HG03159 (cell line): ENCODE results near the gene NAALADL1.

Experiments used
- ATAC-seq: cut with Tn5 transposase; IDR thresholded peaks from one replicate; pipeline ENCODE4 v1.9.1; 2021; ENCODE audit warnings: mild to moderate bottlenecking, moderate library complexity; ENCODE audit not compliant: unreplicated experiment

The NAALADL1 gene, protein sequence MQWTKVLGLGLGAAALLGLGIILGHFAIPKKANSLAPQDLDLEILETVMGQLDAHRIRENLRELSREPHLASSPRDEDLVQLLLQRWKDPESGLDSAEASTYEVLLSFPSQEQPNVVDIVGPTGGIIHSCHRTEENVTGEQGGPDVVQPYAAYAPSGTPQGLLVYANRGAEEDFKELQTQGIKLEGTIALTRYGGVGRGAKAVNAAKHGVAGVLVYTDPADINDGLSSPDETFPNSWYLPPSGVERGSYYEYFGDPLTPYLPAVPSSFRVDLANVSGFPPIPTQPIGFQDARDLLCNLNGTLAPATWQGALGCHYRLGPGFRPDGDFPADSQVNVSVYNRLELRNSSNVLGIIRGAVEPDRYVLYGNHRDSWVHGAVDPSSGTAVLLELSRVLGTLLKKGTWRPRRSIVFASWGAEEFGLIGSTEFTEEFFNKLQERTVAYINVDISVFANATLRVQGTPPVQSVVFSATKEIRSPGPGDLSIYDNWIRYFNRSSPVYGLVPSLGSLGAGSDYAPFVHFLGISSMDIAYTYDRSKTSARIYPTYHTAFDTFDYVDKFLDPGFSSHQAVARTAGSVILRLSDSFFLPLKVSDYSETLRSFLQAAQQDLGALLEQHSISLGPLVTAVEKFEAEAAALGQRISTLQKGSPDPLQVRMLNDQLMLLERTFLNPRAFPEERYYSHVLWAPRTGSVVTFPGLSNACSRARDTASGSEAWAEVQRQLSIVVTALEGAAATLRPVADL

DNA sequence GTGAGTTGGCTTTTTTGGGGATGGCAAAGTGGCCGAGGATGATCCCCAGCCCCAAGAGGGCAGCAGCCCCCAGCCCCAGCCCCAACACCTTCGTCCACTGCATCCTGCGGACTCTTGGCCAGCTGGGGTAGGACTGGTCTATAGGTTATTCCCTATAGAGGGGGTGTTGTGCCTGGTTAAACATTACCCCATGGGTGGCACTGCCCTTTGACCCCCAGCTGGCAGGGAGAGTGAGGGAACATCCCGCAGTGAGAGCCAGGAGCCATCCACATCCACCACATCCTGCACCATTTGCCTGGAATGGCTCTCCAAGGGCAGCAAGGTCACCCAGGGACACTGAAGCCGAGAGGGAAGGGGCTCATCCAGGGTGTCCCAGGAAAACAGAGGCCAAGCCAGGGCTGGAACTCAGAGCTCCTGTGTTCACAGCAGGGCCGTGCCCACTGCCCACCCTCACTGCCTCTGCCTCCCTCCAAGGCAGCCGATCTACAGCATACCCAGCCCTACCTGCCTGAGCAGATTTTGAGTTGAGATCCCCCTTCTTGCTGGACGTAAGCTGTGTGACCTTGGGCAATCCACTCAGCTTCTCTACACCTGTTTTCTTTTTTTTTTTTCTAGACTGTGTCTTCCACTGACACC is at the start of gene NAALADL1:
Gene NAALADL1, minus strand, starts transcription at position 135 of the 636 bp plus-strand sequence. Its CDS starts 32 bp downstream, at position 103.
- ATAC-seq = no peak

- no peak for ATAC-seq
Observed at GRCh38 chr11:65107751-65108468, 49.6 kb upstream of the NAALADL1 start.

DNA sequence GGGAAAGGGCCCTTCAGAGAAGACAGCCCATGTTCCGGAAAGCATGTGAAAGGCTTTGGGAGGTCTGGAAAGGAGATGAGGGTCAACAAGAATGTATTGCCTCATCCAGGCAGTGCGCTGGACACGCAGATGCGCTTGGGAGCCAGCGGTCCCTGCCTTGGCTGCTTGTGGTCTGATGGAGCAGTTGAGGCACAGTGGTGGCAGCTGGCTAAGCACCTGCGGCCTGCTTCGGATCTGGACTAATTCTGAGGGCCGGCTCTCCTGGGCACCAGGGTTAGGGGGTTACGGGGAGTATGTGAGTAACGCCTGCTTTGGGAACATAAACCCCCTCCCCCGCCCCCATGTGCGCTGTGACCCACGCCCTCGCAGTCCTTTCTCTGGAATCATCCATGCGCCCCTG is 48.7 kb upstream of the NAALADL1 start:
- no peak for ATAC-seq

DNA sequence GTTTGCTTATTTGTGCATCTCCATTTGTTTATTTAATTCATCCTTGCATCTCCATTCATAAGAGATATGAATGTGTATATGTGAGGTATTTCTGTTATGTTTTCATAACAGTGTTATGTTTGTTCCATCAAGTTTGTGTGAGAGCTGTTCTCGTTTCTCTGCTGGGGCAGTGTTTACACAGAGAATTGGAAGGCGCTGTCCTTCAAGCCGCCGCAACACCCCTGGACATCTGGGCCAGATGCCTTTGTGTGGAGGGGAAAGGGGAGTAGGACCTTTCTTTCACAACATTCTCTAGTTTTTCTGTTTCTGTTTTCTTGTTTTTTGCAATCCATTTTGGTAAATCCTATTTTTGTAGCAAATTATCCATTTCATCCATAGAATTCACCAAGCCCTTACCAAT is 46.3 kb upstream of the NAALADL1 start:
- ATAC-seq = no peak

GRCh38 chr11:65103476-65103875 is 45.1 kb upstream of the NAALADL1 start:
- no peak for ATAC-seq

DNA sequence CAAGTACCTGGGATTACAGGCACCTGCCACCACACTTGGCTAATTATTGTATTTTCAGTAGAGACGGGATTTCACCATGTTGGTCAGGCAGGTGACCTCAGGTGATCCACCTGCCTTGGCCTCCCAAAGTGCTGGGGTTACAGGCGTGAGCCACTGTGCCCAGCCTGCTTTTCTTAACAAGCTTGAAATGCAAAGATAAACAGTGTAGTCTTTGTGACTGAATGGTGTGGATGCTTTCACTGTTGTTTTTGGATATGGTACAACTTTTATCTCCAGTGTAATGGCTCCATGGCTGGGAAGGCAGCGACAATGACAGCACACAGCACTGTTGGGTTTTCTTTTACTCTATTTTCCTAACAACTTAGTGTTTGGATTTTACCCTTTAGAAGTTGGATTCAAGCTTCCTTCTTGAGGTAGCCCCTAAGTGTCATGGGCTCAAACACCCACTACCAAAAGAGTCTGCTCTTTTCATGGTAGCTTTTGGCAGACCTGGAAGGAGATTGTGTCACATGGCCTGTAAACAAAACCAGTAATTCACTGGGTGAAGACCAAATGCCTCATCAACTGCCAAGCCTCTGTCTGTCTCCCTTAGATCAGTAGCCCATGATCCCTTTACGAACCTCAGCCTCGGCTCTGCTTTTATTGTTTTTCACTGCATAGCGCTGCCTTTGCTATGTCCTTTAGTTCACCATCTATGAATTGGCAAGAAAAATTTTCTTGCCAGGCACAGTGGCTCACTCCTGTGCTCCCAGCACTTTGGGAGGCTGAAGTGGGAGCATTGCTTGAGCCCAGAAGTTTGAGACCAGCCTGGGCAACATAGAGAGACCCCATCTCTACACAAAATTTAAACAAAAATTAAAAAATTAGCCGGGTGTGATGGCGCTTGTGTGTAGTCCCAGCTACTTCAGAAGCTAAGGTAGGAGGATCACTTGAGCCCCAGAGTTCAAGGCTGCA is 44.1 kb upstream of the NAALADL1 start:
- ATAC-seq = no peak

DNA sequence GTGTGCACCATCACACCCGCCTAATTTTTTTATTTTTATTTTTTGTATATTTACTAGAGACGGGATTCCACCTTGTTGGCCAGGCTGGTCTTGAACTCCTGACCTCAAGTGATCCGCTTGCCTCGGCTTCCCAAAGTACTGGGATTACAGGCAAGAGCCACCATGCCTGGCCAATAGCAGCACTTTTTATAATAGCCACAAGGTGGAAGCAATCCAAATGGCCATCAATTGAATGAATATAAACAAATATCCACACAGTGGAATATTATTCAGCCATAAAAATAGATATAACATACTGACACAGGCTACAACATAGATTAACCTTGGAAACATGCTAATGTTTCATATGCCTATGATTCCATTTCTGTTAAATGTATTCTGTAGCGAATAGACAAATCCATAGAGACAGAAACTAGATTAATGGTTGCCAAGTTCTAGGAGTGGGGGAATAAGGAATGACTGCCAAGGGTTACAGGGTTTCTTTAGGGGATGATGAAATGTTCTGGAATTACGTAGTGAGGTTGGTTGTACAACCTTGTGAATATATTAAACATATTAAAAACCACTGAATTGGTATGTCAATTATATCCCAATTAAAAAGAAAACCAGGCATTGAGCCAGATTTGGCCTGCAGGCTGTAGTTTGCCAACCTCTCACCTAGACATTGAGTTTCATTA is 42.5 kb upstream of the NAALADL1 start:
- ATAC-seq = no peak

GRCh38 chr11:65096926-65097325 is 38.6 kb upstream of the NAALADL1 start:
- ATAC-seq = no peak

DNA sequence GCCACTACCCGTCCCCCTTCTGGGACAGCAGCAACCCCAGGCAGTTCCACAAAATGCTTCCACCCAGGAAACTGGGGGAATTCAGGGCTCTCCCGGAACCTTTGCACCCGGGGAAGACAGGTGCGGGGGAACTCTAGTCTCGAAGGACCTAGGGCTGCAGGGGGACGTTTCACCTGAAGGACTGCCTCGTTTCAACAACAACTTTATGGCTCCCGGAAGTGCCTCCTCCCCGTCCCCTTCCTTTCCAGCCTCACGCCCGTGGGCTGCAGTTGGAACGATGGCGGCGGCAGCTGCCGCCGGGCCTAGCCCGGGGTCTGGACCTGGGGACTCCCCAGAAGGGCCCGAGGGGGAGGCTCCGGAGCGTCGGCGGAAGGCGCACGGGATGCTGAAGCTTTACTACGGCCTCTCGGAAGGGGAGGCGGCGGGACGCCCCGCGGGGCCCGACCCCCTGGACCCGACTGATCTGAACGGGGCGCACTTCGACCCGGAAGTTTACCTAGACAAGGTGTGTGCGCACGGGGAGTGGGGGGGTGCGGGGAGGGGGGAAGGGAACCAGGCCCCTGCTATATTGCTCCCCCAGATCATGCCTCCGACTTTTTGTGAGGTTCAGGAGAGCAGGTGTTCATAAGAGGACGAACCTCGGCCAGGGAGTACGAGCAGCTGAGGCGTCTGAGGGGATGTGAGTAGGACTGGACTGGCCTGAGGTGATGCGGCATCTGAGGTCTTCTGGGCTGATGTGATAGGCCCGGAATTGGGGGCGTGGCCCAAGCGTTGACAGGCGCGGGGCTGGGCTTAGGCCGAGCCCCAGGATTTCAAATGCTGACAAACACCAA is 37.8 kb upstream of the NAALADL1 start, which contains the start of gene VPS51:
Gene VPS51, plus strand, starts transcription at position 241 of the 833 bp plus-strand sequence. Its CDS starts 37 bp downstream, at position 278.
- ATAC-seq = peak; percentile 88

GRCh38 chr11:65095427-65095826 is 37.1 kb upstream of the NAALADL1 start:
- ATAC-seq = no peak

DNA sequence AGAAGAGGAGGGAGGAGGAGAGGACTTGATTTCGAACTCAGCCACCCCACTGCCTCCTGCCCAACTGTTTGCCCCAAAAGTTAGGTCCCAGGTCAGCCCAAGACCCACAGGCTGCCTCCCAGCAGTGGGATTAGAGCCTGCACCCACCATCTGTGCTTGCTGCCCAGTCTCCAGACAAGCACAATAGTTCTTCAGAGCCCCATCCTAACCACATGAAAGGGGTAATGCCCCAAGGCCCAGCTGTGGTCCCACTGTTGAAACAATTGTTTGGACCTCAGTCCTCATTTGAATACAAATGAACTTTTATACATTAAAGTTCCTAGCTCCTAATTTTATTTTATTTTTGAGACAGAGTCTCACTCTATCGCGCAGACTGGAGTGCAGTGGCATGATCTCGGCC is 32.3 kb upstream of the NAALADL1 start:
- no peak for ATAC-seq

DNA sequence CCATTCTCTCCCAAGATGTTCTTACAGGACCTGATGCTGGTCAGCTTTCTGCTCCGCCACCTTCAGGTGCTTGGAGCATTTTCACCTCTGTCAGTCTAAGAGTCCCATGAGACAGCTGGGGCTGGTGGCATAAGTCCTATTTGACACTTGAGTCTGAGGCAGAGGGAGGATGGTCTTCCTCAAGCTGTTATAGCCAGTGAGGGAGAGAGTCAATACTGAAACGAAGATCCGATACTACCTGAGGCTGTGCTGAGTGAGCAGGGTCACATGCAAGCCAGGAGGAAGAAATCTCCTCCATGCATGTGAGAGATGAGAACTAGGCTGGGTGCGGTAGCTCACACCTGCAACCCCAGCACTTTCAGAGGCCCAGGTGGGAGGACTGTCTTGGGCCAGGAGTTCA is 31.3 kb upstream of the NAALADL1 start:
- ATAC-seq = no peak

- ATAC-seq = no peak
Observed at GRCh38 chr11:65087827-65088226, 29.5 kb upstream of the NAALADL1 start.

DNA sequence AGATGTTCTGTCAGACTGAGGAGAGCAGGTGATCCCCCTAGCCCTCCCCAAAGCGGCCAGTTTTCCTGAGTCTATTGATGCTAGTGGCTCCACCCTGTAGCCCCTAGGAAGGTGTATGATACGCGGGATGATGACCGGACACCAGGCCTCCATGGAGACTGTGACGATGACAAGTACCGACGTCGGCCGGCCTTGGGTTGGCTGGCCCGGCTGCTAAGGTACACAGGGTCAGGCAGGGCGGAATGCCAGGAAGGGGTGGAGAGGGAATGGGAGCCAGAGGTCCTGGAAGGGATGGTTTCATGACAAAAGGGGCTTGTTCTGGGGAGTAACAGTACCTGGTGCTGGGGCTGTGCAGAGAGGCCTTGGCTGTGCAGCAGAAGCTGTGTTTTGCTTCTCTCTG is 28.9 kb upstream of the NAALADL1 start:
- ATAC-seq = no peak

- no peak for ATAC-seq
Observed at GRCh38 chr11:65086809-65087208, 28.5 kb upstream of the NAALADL1 start.

- ATAC-seq = no peak
Observed at GRCh38 chr11:65085446-65085845, 27.1 kb upstream of the NAALADL1 start.

- ATAC-seq = peak; percentile 4
Observed at GRCh38 chr11:65084598-65085375, 26.4 kb upstream of the NAALADL1 start.
